Esophagus (tissue), 2 donors: ENCODE measurements around the gene C10orf120. TPM values are rescaled to one million over a fixed set of nuclear protein-coding genes. Genes with fewer than 3 reads are reported as not detected.

Source experiments
- H3K27ac ChIP-seq, 2 donors: one replicate each; pipeline ENCODE4 v1.5.1; 2013; ENCODE audit warnings: low read depth in 2 of 2, mild to moderate bottlenecking in 2 of 2, inconsistent platforms in 1 of 2, low read length in 1 of 2, moderate library complexity in 1 of 2
- H3K27me3 ChIP-seq, 2 donors: one replicate each; pipeline ENCODE4 v1.6.1; 2013; ENCODE audit warnings: low read length in 2 of 2, control low read depth in 1 of 2, mild to moderate bottlenecking in 1 of 2; ENCODE audit not compliant: insufficient read depth in 2 of 2, control insufficient read depth in 1 of 2
- H3K36me3 ChIP-seq, 2 donors: one replicate each; pipeline ENCODE4 v1.6.1; 2013; ENCODE audit warnings: low read length in 1 of 2; ENCODE audit not compliant: control insufficient read depth in 2 of 2, insufficient read depth in 2 of 2
- H3K4me1 ChIP-seq, 2 donors: one replicate each; pipeline ENCODE4 v1.6.1; 2013; ENCODE audit warnings: low read length in 1 of 2; ENCODE audit not compliant: control insufficient read depth in 2 of 2, insufficient read depth in 2 of 2
- H3K4me3 ChIP-seq, 2 donors: one replicate each; pipeline ENCODE4 v1.5.1; 2013; ENCODE audit warnings: low read length in 2 of 2, mild to moderate bottlenecking in 2 of 2, low read depth in 1 of 2, moderate library complexity in 1 of 2
- H3K9me3 ChIP-seq, 2 donors: one replicate each; pipeline ENCODE4 v1.6.1; 2013; ENCODE audit warnings: mild to moderate bottlenecking in 2 of 2, low read depth in 1 of 2, low read length in 1 of 2, moderate library complexity in 1 of 2; ENCODE audit not compliant: control insufficient read depth in 2 of 2, insufficient read depth in 1 of 2
- WGBS, 2 donors: extraction: QIAGEN DNeasy Blood & Tissue Kit; methylation state at CpG; one replicate each; pipeline ENCODE4 v1.1.7; 2013; 5-methylcytosine and 5-hydroxymethylcytosine counted together
- polyA plus RNA-seq, 2 donors: library from polyadenylated mRNA; stranded (reverse); fragments of 200-250 nt; gene quantifications; one replicate each; pipeline ENCODE4 v1.2.3, GENCODE V29; 2013
- donor health status: healthy with polysubstance abuse.
- donor health status: Bipolar disorder and iron deficiency.

C10orf120 gene
- polyA plus RNA-seq, 2 donors: not detected

DNA sequence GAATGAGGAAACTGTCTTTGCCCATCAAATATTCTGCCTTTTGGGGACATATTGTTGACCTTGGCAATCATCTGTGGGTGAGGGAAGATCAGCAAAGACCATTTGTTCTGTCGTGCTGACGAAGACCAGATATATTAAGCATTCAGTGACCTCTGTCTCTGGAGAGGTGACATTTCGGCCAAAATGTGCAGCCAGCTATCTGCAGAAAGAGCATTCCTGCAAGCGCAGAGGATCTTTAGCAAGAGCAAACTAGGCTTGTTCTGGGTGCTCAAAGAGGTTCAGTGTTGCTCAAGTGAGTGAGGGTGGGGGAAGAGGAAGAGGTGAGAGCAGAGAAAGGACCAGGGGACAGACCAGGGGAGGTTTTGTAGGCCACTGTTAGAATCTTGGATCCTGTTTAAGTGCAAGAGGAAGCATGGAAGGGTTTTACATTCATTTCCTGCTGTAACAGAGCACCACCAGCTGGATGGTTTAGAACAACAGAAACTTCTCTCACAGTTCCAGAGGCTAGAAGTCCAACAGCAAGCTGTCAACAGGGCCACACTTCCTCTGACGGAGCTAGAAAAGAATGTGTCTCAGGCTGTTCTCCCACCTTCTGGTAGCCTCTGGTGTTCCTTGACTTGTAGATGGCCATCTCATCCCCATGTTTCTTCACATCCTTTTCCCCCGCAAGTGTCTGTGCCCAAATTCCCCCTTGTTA lies 11.2 kb downstream of the C10orf120 start:
- Histone ChIP-seq H3K27me3 (peaks cover 0 to 2% of the 10 kb centered on the region in 2 donors), H3K4me1 (no peaks in the 10 kb centered on the region), H3K9me3 (peaks cover 0 to 3% of the 10 kb centered on the region in 2 donors), H3K27ac (no peak overlapping the region), H3K36me3 (no peaks in the 10 kb centered on the region), H3K4me3 (no peak overlapping the region)
- 71 to 75% methylated on average over 6 of the region's 6 CpGs for WGBS, 2 donors

DNA sequence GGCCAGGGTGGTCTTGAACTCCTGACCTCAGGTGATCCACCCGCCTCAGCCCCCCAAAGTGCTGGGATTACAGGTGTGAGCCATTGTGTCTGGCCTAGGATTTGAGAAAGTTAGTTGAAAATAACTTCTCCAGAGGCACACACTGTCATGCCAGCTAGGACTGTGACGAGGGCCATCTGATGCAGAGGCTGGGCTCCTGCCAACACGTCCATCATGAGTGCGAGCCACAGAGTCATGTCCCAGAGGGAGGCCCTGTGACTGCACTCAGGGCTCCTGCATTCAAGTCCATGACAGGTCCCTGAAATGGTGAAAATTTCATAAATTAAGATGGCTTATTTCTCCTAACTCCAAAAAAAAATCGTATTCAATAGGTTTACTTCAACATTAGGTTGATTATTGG lies 17.1 kb downstream of the C10orf120 start:
- no peaks in the 10 kb centered on the region for H3K36me3 ChIP-seq
- H3K27me3 ChIP-seq: peaks cover 0 to 2% of the 10 kb centered on the region in 2 donors
- H3K27ac ChIP-seq: no peak overlapping the region
- 52 to 76% methylated on average over 5 of the region's 5 CpGs for WGBS, 2 donors
- no peaks in the 10 kb centered on the region for H3K4me1 ChIP-seq
- no peak overlapping the region for H3K4me3 ChIP-seq
- H3K9me3 ChIP-seq: peaks cover 3 to 4% of the 10 kb centered on the region in 2 donors

DNA sequence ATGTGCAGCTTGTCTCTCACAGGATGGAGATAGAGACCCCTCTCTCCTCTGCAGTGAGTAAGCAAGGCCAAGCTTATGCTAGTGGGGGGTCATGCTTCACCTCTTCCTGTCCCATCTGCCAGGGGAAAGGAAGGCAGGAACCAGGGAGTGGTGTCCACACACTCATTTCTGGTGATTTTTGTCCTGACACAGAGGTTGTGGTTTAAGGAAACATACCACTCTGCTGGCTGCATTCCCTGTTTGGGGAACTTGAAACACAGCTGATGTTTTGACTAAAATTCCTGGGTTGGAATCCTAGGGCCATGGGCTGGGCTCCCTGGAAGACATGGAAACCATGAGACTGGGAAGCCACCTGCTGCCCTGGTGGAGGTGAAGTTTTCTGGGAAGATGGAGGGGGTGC lies 21.4 kb downstream of the C10orf120 start:
- Histone ChIP-seq H3K9me3 (peaks cover 0 to 3% of the 10 kb centered on the region in 2 donors), H3K36me3 (no peaks in the 10 kb centered on the region), H3K27ac (no peak overlapping the region), H3K27me3 (no peaks in the 10 kb centered on the region), H3K4me3 (no peak overlapping the region), H3K4me1 (no peaks in the 10 kb centered on the region)

DNA sequence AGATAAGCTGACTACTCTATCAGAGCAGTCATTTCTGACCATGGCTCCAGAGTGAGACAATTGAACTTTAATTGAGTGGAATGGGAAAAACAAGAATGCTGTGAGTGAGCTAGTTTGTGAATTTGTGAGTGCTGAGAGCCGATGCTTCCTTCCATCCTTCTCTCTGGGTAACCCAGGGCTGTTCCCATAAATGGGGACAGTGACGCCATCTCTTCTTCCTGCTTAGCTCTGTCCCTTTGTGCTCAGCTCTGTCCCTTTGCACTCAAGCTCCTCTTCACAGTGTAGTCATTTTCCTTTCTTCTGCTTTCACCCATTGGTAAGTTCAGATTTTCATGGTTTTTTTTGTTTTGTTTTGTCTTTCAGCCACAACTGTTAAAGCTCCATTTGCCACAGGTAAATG lies 24.4 kb downstream of the C10orf120 start:
- 75 to 77% methylated on average over 2 of the region's 2 CpGs for WGBS, 2 donors

DNA sequence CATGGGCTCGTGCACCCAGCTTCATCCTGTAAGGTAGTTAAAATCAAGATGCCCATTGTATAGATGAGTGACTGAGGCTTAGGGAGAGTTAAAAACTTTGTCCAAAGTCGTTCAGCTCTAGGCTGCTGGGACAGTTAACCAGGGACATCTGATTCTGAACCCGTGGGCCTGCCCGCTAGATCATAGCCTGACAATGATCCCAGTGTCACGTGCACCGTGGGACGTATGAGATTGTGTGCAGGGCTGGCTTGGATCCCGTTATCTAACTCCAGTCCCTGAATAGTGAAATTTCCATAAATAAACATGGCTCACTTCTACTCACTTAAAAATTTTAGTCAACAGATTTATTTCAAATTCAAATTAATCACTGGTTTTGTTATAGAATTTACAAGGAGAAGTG lies 24.9 kb downstream of the C10orf120 start:
- Histone ChIP-seq H3K4me3 (no peak overlapping the region), H3K9me3 (peaks cover 0 to 3% of the 10 kb centered on the region in 2 donors), H3K27me3 (no peaks in the 10 kb centered on the region), H3K27ac (no peak overlapping the region), H3K4me1 (no peaks in the 10 kb centered on the region), H3K36me3 (no peaks in the 10 kb centered on the region)
- WGBS, 2 donors: 59 to 63% methylated on average over 8 of the region's 8 CpGs

More for the DNA sequence above, 24.4 kb downstream of the C10orf120 start:
- no peak overlapping the region for H3K27ac ChIP-seq
- H3K9me3 ChIP-seq: peaks cover 0 to 3% of the 10 kb centered on the region in 2 donors
- H3K27me3 ChIP-seq: no peaks in the 10 kb centered on the region
- H3K36me3 ChIP-seq: no peaks in the 10 kb centered on the region
- no peak overlapping the region for H3K4me3 ChIP-seq
- H3K4me1 ChIP-seq: no peaks in the 10 kb centered on the region

GRCh38 chr10:122673731-122674130 lies 25.9 kb downstream of the C10orf120 start:
- H3K9me3 ChIP-seq: peaks cover 0 to 3% of the 10 kb centered on the region in 2 donors
- H3K4me3 ChIP-seq: no peak overlapping the region
- no peaks in the 10 kb centered on the region for H3K27me3 ChIP-seq
- H3K27ac ChIP-seq: no peak overlapping the region
- H3K4me1 ChIP-seq: no peaks in the 10 kb centered on the region
- no peaks in the 10 kb centered on the region for H3K36me3 ChIP-seq
- WGBS, 2 donors: 83 to 86% methylated on average over 5 of the region's 5 CpGs

- no peaks in the 10 kb centered on the region for H3K36me3 ChIP-seq
- peaks cover 0 to 3% of the 10 kb centered on the region in 2 donors for H3K9me3 ChIP-seq
- H3K27me3 ChIP-seq: no peaks in the 10 kb centered on the region
- no peak overlapping the region for H3K4me3 ChIP-seq
- H3K27ac ChIP-seq: no peak overlapping the region
- 64 to 76% methylated on average over 6 of the region's 6 CpGs for WGBS, 2 donors
- H3K4me1 ChIP-seq: no peaks in the 10 kb centered on the region
Measured at GRCh38 chr10:122673269-122673668, 26.4 kb downstream of the C10orf120 start.

DNA sequence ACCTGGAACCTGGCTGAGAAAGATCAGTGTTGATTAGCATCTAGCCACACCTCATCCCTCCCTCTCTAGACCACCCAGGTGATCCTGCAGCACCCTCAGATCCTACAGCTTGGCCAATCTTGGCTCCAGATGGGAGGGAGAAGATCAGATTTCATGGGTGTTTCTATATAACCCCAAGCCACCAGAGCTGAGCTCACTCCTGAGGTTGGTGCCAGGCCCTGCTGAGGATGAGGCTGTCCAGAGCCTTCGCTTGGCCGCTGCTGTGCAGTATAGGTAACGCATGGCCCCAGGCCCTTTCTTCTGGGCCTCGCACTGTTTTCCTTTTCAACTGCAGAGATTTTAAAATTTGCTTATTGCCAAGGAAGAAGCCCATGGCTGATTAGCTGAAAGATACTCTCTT lies 27.0 kb downstream of the C10orf120 start:
- Histone ChIP-seq H3K27ac (no peak overlapping the region), H3K4me1 (no peaks in the 10 kb centered on the region), H3K9me3 (no peaks in the 10 kb centered on the region), H3K4me3 (no peak overlapping the region), H3K36me3 (no peaks in the 10 kb centered on the region), H3K27me3 (no peaks in the 10 kb centered on the region)
- 82 to 88% methylated on average over 4 of the region's 4 CpGs for WGBS, 2 donors

DNA sequence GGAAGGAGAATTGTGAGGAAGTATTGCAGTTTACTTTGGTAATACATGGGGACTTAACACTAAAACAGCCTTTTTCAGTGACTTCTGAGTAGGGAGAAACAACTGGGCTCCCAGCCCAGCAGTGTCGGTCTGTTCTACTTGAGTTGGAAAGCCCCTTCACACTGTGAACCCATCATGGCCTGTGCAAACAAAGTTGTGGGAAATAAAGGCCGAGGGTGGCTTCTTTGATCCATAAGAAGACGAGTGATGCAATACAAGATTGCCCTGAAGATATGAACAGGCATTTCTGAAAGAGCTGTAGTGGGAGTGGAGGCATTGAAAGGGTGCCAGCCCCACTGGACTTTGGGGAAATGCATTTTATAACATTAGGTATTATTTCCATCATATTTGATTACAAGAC lies 28.3 kb downstream of the C10orf120 start:
- Histone ChIP-seq H3K27ac (no peak overlapping the region), H3K9me3 (no peaks in the 10 kb centered on the region), H3K4me1 (no peaks in the 10 kb centered on the region), H3K36me3 (no peaks in the 10 kb centered on the region), H3K27me3 (no peaks in the 10 kb centered on the region), H3K4me3 (no peak overlapping the region)
- 27 to 33% methylated on average over 3 of the region's 3 CpGs for WGBS, 2 donors

DNA sequence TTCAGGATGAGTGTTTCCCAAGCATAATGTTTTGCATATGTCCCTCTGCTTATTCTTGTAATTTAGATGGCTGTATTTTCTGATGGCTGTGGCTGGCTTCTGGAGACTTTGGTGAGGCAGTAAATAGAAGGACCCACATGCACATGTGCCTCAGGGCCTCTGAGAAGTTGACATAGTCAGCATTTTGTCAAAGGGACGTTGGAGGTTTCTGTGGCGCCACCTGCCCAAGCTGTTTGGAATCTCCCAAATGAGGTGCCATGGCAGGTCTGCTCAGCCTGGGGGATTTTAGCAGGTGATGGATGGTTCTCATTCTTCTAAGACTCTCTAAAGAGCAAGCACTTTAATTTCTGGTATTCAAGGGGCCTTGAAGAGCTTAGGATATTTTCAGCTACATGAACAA lies 29.8 kb downstream of the C10orf120 start:
- Histone ChIP-seq H3K4me3 (no peak overlapping the region), H3K27me3 (no peaks in the 10 kb centered on the region), H3K36me3 (no peaks in the 10 kb centered on the region), H3K27ac (no peak overlapping the region), H3K4me1 (no peaks in the 10 kb centered on the region), H3K9me3 (no peaks in the 10 kb centered on the region)
- 48 to 59% methylated on average over 2 of the region's 2 CpGs for WGBS, 2 donors
